GM12878 (cell line): Measurements from ENCODE around the gene LRSAM1. TPM values are rescaled to one million over a fixed set of nuclear protein-coding genes. Genes with fewer than 3 reads are reported as not detected.

Experiments
- ATAC-seq: fragments of 200-7000 bp; cut with Tn5 transposase; 3 replicates; pipeline ENCODE4 v1.9.1; 2020; ENCODE audit warnings: mild to moderate bottlenecking, moderate library complexity
- BruUV-seq: library from RNA; stranded (reverse); fragments of 400-500 nt; replicated peaks from 2 replicates; lab custom pipeline; 2021; lab: Mats Ljungman, UMichigan
- CTCF ChIA-PET: fragments of 300-600 bp; sonication (Branson Sonifier 250); formaldehyde crosslinking; extraction: SDS; loops from one replicate; lab custom pipeline; 2021; ENCODE audit warnings: inconsistent platforms; lab: Yijun Ruan, JAX
- POLR2A ChIA-PET: fragments of 350-600 bp; formaldehyde crosslinking; extraction: SDS; loops from one replicate; lab custom pipeline; 2021; ENCODE audit warnings: inconsistent platforms; lab: Charles Lee
- RAD21 ChIA-PET: fragments of 300-600 bp; sonication (Branson Sonifier 250); formaldehyde crosslinking; loops from one replicate; lab custom pipeline; 2023; ENCODE audit warnings: antibody characterized with exemption; ENCODE audit not compliant: unreplicated experiment; lab: Charles Lee
- SMC1A ChIA-PET: fragments of 300-600 bp; sonication (Branson Sonifier 250); formaldehyde crosslinking; loops from one replicate; lab custom pipeline; 2023; ENCODE audit not compliant: unreplicated experiment, uncharacterized antibody; lab: Charles Lee
- DNase-seq: peaks from one replicate; pipeline ENCODE4 v3.0.0-alpha.2; 2011; ENCODE audit warnings: low read depth, low spot score
- FAIRE-seq: peaks from 3 replicates; lab custom pipeline; 2011; peaks lifted over from hg19 to GRCh38; lab: Jason Lieb, UNC
- H2AFZ ChIP-seq: 2 replicates; pipeline ENCODE4 v1.6.0; 2011; ENCODE audit warnings: low read depth, low read length, control low read depth; ENCODE audit not compliant: control insufficient read depth
- H3K27ac ChIP-seq: 2 replicates; pipeline ENCODE4 v1.5.1; 2011; ENCODE audit warnings: control low read depth; ENCODE audit not compliant: control insufficient read depth, insufficient read depth
- H3K27me3 ChIP-seq, 2 experiments: replicated peaks in 1 of 2; 2 replicates each; pipeline versions ENCODE4 v1.6.0 to v1.6.1; 2011; ENCODE audit warnings: low read length in 1 of 2; ENCODE audit not compliant: control insufficient read depth in 2 of 2, insufficient read depth in 2 of 2
- H3K36me3 ChIP-seq, 2 experiments: 2 replicates each; pipeline ENCODE4 v1.5.1; 2011; ENCODE audit warnings: low read length in 1 of 2; ENCODE audit not compliant: control insufficient read depth in 2 of 2, insufficient read depth in 2 of 2
- H3K4me1 ChIP-seq: 2 replicates; pipeline ENCODE4 v1.6.1; 2011; ENCODE audit warnings: mild to moderate bottlenecking, low read length, moderate library complexity, mixed read lengths; ENCODE audit not compliant: control insufficient read depth, insufficient read depth
- H3K4me2 ChIP-seq: 2 replicates; pipeline ENCODE4 v1.6.0; 2011; ENCODE audit warnings: control low read depth; ENCODE audit not compliant: control insufficient read depth, insufficient read depth
- H3K4me3 ChIP-seq: fragments of 200-600 bp; sonication (generic); 2 replicates; pipeline ENCODE4 v1.5.1; 2016
- H3K79me2 ChIP-seq: 2 replicates; pipeline ENCODE4 v1.6.0; 2011; ENCODE audit warnings: low read length; ENCODE audit not compliant: control insufficient read depth, insufficient read depth
- H3K9ac ChIP-seq: 2 replicates; pipeline ENCODE4 v1.8.0; 2011; ENCODE audit warnings: low read length, control low read depth, mixed read lengths; ENCODE audit not compliant: control insufficient read depth, insufficient read depth
- H3K9me3 ChIP-seq: replicated peaks from 3 replicates; pipeline ENCODE4 v1.5.1; 2011; ENCODE audit warnings: mild to moderate bottlenecking, low read length; ENCODE audit not compliant: control insufficient read depth, insufficient read depth
- H4K20me1 ChIP-seq: 2 replicates; pipeline ENCODE4 v1.6.0; 2011; ENCODE audit not compliant: control insufficient read depth, insufficient read depth
- KLF5 ChIP-seq: fragments of 450-650 bp; IDR thresholded peaks from 2 replicates; pipeline ENCODE4 v1.6.1; 2014; ENCODE audit warnings: mild to moderate bottlenecking; ENCODE audit not compliant: partially characterized antibody
- MYC ChIP-seq: IDR thresholded peaks from 2 replicates; pipeline ENCODE4 v1.6.1; 2011; ENCODE audit warnings: mild to moderate bottlenecking, low read length, moderate library complexity, inconsistent platforms; ENCODE audit not compliant: insufficient read depth, insufficient replicate concordance, insufficient read length, severe bottlenecking
- PAX8 ChIP-seq: fragments of 450-650 bp; IDR thresholded peaks from 2 replicates; pipeline ENCODE4 v1.6.1; 2017; ENCODE audit warnings: mild to moderate bottlenecking, moderate library complexity
- POLR2AphosphoS2 ChIP-seq: IDR thresholded peaks from 2 replicates; pipeline ENCODE4 v1.6.1; 2011; ENCODE audit warnings: low read depth, mild to moderate bottlenecking, low read length, improper control_type of control experiment, moderate library complexity
- SIX5 ChIP-seq: IDR thresholded peaks from 2 replicates; pipeline ENCODE4 v1.6.1; 2011; ENCODE audit warnings: mild to moderate bottlenecking, low read depth, low read length, moderate library complexity; ENCODE audit not compliant: severe bottlenecking
- TBL1XR1 ChIP-seq: IDR thresholded peaks from 2 replicates; pipeline ENCODE4 v1.6.1; 2012; ENCODE audit warnings: low read depth, low read length, improper control_type of control experiment
- WGBS: methylation state at CpG from one replicate; pipeline ENCODE4 v1.1.6; 2016; ENCODE audit warnings: low lambda C conversion rate; ENCODE audit not compliant: insufficient replicate concordance, insufficient coverage; ENCODE audit errors: missing lambda C conversion rate; 5-methylcytosine and 5-hydroxymethylcytosine counted together
- in situ Hi-C: fragments of 300-500 bp; cut with MboI; formaldehyde crosslinking; loops from 9 replicates; pipeline ENCODE4 v1.14.3; 2018; ENCODE audit warnings: mixed read lengths
- intact Hi-C: fragments of 100-400 bp; cut with micrococcal nuclease; formaldehyde crosslinking; loops from one replicate; pipeline ENCODE4 v1.14.2; 2022; ENCODE audit not compliant: unreplicated experiment
- polyA plus RNA-seq, 11 experiments: library from polyadenylated mRNA; depleted of rRNA in 4 of 11; unstranded in 6 of 11; stranded (reverse) in 5 of 11; fragments of >200 nt; fragmentation: Nextera tagmentation in 4 of 11; fragmentation: Illumina TruSeq in 1 of 11; extraction: Ambion mirVana in 4 of 11; extraction: Trizol in 1 of 11; gene quantifications; 1 replicate in 1 of 11; 2 replicates in 10 of 11; pipeline versions ENCODE4 v1.2.1 to v1.2.3, GENCODE V29; 2011 to 2016; ENCODE audit warnings: inconsistent platforms in 2 of 11, missing spikeins in 2 of 11, low read depth in 1 of 11
- total RNA-seq, 4 experiments: library from RNA; depleted of rRNA in 3 of 4; stranded (reverse); fragments of >200 nt in 3 of 4; fragmentation: Illumina TruSeq in 1 of 4; extraction: Trizol in 1 of 4; gene quantifications; 2 replicates each; pipeline versions ENCODE4 v1.2.1 to v1.2.3, GENCODE V29; 2013 to 2021
- TF ChIP-seq, protein P1 (sequence below): fragments of 450-650 bp; formaldehyde crosslinking; IDR thresholded peaks from 2 replicates; pipeline ENCODE4 v1.4.0; 2022; ENCODE audit warnings: mild to moderate bottlenecking, moderate library complexity
- TF ChIP-seq, protein P2 (sequence below): fragments of 450-650 bp; IDR thresholded peaks from 2 replicates; pipeline ENCODE4 v1.6.1; 2017; ENCODE audit warnings: mild to moderate bottlenecking, low read depth, inconsistent platforms; ENCODE audit not compliant: poor library complexity, severe bottlenecking
- TF ChIP-seq, protein P3 (sequence below): IDR thresholded peaks from 2 replicates; pipeline ENCODE4 v1.6.1; 2012; ENCODE audit warnings: low read length, inconsistent platforms

The LRSAM1 gene
- total and polyA plus RNA-seq, 10 of the 15 experiments (the other 5 are each of a cell fraction or from before 2014, with no cell fraction given): 0.14 to 23.4 (median 11.7) TPM

DNA sequence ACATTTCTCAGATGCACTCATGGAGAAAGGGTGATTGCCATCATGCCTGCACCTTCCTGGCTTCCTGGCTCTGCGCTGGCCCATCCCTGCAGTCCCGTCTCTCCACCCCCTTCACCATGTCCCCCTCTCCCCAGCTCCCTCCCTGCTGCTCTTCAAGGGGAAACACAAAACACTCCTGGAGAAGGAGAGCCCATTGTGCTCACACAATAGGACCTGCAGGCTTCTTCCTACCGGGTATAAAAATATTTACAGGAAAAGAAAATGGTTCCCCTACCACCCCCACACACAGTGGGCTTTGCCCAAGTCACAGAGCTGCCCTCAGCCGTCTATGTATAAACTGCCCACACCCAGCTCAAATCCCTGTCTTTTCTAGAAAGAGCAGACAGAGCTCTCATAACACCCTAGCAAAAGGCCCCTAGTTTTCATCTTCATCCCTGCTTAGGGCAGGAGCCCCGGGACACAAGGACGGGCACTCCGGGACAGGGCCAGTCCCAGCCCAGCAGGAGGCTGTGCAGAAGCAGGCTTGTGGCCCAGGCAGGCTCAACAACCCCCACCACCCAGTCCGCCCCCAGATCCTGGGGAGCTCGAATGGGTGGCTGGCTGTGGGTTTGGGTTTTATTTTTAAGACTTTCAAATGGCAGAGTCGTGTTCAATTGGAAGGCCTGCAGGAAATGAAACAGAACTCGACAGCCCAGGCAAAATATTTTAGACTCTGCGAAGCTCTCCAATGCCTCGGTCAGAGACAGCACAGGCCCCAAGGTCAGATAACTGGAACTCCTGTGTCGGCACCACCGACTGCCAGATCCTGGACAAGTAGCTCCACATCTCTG lies 77.3 kb downstream of the LRSAM1 start:
- 38% methylated on average over 14 of the region's 15 CpGs for WGBS
- ATAC-seq (no peak), DNase-seq (no peak), FAIRE-seq (no peak)
- RAD21 ChIA-PET: interaction anchor here (1.0 to 1.9 kb wide), 2 partner anchors 10 to 46 kb away, joined by 3 to 6 read pairs; no protein-coding TSS in a partner anchor
- H3K9ac ChIP-seq: no peak overlapping the region
- H3K4me1 ChIP-seq: no peaks in the 10 kb centered on the region
- H3K27ac ChIP-seq: no peak overlapping the region
- CTCF ChIA-PET: interaction anchor here (1.0 to 1.5 kb wide), 2 partner anchors 9 to 25 kb away, joined by 3 to 5 read pairs; no protein-coding TSS in a partner anchor
- TF ChIP-seq, protein P1, sequence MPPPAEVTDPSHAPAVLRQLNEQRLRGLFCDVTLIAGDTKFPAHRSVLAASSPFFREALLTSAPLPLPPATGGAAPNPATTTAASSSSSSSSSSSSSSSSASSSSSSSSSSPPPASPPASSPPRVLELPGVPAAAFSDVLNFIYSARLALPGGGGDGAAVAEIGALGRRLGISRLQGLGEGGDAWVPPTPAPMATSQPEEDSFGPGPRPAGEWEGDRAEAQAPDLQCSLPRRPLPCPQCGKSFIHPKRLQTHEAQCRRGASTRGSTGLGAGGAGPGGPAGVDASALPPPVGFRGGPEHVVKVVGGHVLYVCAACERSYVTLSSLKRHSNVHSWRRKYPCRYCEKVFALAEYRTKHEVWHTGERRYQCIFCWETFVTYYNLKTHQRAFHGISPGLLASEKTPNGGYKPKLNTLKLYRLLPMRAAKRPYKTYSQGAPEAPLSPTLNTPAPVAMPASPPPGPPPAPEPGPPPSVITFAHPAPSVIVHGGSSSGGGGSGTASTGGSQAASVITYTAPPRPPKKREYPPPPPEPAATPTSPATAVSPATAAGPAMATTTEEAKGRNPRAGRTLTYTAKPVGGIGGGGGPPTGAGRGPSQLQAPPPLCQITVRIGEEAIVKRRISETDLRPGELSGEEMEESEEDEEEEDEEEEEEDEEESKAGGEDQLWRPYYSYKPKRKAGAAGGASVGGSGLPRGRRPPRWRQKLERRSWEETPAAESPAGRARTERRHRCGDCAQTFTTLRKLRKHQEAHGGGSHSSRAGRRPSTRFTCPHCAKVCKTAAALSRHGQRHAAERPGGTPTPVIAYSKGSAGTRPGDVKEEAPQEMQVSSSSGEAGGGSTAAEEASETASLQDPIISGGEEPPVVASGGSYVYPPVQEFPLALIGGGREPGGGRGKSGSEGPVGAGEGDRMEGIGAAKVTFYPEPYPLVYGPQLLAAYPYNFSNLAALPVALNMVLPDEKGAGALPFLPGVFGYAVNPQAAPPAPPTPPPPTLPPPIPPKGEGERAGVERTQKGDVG (CRISPR knock-in tag): no peak
- TF ChIP-seq PAX8: no peak
- TF ChIP-seq MYC: no peak
- no peak for TF ChIP-seq TBL1XR1
- TF ChIP-seq SIX5: no peak
- no peak for TF ChIP-seq KLF5
- TF ChIP-seq, protein P2, sequence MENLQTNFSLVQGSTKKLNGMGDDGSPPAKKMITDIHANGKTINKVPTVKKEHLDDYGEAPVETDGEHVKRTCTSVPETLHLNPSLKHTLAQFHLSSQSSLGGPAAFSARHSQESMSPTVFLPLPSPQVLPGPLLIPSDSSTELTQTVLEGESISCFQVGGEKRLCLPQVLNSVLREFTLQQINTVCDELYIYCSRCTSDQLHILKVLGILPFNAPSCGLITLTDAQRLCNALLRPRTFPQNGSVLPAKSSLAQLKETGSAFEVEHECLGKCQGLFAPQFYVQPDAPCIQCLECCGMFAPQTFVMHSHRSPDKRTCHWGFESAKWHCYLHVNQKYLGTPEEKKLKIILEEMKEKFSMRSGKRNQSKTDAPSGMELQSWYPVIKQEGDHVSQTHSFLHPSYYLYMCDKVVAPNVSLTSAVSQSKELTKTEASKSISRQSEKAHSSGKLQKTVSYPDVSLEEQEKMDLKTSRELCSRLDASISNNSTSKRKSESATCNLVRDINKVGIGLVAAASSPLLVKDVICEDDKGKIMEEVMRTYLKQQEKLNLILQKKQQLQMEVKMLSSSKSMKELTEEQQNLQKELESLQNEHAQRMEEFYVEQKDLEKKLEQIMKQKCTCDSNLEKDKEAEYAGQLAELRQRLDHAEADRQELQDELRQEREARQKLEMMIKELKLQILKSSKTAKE: no peak
- no peak for TF ChIP-seq POLR2AphosphoS2
- TF ChIP-seq, protein P3, sequence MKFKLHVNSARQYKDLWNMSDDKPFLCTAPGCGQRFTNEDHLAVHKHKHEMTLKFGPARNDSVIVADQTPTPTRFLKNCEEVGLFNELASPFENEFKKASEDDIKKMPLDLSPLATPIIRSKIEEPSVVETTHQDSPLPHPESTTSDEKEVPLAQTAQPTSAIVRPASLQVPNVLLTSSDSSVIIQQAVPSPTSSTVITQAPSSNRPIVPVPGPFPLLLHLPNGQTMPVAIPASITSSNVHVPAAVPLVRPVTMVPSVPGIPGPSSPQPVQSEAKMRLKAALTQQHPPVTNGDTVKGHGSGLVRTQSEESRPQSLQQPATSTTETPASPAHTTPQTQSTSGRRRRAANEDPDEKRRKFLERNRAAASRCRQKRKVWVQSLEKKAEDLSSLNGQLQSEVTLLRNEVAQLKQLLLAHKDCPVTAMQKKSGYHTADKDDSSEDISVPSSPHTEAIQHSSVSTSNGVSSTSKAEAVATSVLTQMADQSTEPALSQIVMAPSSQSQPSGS: no peak
- H3K36me3 ChIP-seq: no peaks in the 10 kb centered on the region
- no peak overlapping the region for H3K4me3 ChIP-seq
- POLR2A ChIA-PET: no interaction called here
- no peaks in the 10 kb centered on the region for H3K27me3 ChIP-seq
- intact Hi-C loops (no loop called here), in situ Hi-C loops (no loop called here)
- no peaks in the 10 kb centered on the region for H4K20me1 ChIP-seq
- no TSS peak for BruUV-seq
- peaks cover 4% of the 10 kb centered on the region; the same call in 1 of the 3 replicates for H3K9me3 ChIP-seq
- SMC1A ChIA-PET: interaction anchor here (0.9 to 2.2 kb wide), 2 partner anchors 9 to 57 kb away, joined by 4 to 6 read pairs; no protein-coding TSS in a partner anchor
- H3K4me2 ChIP-seq: no peak overlapping the region
- no peaks in the 10 kb centered on the region for H3K79me2 ChIP-seq
- H2AFZ ChIP-seq: no peak overlapping the region
